Central memory CD4-positive, alpha-beta T cell (primary cell): Measurements from ENCODE around the gene C3orf38.
A peak's percentile ranks its signal among the peaks of the same experiment; 100 is the strongest.
"Not testable (repeated sequence)": the region's sequence is repeated elsewhere in the genome, so short reads cannot be mapped to it uniquely, and the experiment has no call there.

Source experiments
- DNase-seq: peaks from one replicate; pipeline ENCODE4 v3.0.0; 2022
- total RNA-seq, 3 experiments: gene quantifications; one replicate each; lab custom pipeline; 2026; lab: John Stamatoyannopoulos, UW

C3orf38 gene
- 36.1 to 54.0 (median 52.5) reads per million in 3 experiments for total RNA-seq

GRCh38 chr3:88149509-88150362, at the start of gene C3orf38:
Gene C3orf38, plus strand, starts transcription at chr3:88149959. Its CDS starts 94 bp downstream, at chr3:88150053.
- peak; percentile 87 for DNase-seq

GRCh38 chr3:88101142-88101541, 48.6 kb upstream of the C3orf38 start:
- DNase-seq, result no peak

DNA sequence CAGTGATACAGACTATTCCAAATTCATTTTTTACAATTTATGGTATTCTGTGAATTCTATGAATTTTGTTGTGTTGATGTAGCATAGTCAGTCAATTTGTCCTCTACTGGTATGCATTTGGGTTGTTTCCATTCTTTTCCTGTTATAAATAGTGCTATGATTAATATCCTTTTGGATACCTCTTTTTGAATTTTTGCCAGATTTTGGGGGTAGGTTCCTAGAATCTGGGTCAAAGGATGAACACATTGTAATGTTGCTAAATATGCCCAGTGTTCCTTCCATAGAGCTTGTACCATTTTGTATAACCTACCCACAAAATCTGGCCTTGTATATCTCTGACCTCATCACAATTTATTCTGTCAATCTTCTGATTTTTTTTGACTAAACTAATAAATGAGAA, 44.4 kb upstream of the C3orf38 start:
- DNase-seq, result no peak

DNA sequence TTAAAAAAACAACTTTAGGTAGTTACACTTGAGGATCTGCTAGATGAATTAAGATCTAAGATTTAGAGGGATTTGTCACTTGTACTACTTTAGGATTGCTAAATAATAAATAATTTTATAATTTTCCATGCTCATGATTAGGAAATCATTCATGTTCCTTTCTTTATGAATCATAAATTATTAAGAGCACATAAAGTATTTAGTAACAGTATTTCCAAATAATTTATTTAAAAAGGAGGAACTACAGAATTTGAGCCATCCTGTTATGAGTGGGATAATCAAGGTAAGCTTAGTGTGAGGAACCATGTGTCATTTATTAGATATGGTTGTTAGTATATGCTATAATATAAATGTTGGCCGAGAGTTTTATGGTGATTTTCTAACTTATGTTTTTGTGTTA, 37.5 kb upstream of the C3orf38 start:
- DNase-seq, result no peak

DNA sequence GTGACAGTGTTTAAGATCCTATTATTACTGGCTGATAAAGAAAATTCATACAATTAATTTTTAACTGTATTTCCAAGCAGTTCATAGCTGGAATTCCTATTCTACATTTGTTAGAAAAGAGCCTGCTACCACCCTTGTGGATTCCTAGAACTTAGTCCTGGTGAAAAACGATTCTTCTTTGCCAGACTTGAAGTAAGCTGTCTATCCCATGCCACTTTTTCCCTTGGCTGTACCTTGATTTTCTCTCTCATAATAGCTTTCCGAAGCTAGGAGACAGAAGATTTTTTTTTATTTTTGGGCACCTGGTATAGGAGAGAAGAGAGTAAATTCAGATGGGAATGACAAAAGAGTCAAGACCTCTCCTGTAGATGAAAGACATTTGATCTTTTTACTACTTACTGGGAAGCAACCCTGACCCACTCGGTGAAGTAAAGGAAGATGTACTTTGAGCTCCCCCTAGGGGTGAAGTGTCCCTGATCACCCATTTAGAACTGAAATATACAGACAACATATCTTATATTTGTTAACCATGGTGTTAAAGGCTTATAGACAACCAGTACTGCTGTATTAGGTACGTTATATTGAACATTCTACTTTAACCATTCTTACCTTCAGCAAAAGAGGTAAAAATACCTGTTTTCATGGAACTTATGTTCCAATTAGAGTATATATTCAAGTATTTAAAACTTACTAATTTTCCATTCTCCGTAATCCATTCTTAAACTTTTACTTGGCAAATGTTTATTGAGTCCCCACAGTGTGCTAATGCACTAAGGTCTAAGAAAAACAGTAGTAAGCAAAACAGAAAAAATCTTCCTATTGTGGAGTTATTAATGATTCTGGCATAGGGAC, 36.2 kb upstream of the C3orf38 start:
- peak; percentile 58 for DNase-seq

DNA sequence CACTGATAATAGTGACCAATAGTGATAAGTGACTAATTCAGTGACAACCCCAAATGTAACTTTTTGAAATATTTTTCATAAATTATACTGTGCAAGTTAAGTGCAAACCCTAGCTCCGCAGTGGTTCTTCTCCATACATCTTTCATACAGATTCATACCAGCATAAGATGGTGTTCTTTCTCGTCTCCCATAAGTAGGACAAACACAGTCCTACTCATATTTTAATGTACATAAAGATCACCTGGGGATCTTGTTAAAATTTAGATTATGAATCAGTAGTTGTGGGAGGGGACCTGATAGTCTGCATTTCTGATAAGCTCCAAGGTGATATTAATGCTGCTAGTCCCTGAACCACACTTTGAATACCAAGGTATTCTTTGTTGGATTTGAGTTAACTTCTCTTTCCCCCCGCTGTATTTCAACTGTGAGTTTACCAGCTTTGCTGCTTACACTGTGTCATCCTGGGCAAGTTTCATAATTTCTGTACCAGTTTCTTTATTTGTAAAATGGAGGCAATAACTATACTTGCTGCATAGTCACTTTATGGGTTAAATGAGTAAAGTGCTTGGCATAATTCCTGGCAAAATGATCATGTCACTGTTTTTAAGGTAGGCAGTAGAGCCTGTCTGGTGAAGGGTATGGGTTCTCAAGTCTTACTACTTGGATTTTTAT, 34.7 kb upstream of the C3orf38 start:
- no peak for DNase-seq

DNA sequence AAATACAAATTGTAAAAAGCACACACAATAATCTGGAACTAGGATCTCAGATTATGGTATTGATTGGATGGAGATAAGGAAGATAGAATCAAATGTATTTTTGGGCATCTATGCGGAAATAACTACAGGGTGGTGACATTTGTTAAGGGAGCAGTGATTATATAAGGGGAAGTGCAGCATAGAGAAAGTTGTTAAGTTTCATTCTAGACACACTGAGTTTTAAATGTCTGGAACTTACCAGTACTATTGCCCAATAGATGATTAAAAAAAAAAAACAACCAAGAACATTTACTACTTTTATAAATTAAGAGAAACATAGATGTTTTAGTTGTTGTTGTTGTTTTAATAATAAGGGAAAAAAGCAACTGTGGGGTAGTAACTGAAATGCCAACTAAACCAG, 32.1 kb upstream of the C3orf38 start:
- no peak for DNase-seq

- not testable (repeated sequence) for DNase-seq
Measured at GRCh38 chr3:88118603-88119002, 31.2 kb upstream of the C3orf38 start.

DNA sequence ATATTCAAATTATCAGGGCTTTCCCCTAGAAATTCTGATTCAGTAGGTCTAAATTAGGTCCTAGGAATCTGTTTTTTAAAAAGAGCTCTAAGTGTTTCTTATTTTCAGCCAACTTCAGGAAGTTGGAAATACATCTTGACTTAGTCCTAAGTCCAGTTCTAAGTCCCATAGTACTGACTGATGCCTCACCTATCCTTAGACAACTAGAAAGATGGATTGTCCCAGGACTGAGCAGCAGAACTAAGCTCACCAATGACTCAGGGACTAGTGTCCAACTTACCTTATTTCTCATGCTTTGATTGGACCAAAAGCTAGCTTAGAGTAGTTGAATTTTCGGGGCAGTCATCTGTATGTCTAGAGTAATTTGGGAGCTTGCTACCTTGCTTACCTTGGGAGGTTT, 26.2 kb upstream of the C3orf38 start:
- no peak for DNase-seq

- no peak for DNase-seq
Measured at GRCh38 chr3:88131695-88132094, 18.1 kb upstream of the C3orf38 start.

GRCh38 chr3:88132894-88133293, 16.9 kb upstream of the C3orf38 start:
- DNase-seq, result no peak

DNA sequence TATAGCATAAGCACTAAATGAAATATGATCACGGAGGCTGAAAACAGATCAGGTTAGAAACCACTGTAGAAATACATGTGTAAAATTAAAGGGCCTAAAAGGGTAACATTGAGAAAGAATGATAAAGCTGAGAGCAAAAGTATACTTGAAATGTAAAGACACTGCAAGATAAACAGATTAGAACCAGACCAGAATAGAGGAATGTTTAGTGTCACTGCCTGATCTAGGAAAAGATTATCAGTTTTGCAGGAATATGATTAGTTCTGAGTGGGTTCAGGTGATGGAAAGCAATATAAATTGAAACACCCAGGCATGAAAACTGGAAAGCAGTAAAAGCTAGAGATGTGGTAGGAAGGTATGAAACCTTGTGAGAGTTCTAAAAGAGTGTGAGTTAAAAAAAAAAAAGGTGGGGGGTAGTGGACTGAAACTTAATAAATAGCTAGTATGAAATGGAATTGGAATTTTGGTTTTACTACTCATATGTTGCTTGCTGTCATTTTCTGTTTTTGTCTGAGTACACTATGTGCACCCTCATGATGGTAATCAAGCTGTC, 16.0 kb upstream of the C3orf38 start:
- no peak for DNase-seq

DNA sequence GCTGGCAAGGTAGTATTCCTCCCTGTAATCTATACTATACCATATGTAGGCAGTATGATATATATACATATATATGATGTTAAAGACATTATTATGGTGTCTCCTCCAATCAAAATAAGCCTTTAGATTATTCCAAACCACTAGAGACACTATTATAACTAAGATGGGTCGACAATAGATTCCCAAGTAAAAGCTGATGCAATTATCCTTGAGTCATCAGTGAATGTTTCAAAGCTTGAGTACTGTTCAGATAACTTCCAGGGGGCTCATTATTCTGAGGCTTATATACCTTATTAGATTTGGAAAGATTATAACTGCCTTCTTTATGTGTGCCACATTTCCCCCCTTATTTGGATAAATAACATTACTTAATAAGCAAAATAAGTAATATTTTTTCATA, 11.9 kb upstream of the C3orf38 start:
- no peak for DNase-seq

DNA sequence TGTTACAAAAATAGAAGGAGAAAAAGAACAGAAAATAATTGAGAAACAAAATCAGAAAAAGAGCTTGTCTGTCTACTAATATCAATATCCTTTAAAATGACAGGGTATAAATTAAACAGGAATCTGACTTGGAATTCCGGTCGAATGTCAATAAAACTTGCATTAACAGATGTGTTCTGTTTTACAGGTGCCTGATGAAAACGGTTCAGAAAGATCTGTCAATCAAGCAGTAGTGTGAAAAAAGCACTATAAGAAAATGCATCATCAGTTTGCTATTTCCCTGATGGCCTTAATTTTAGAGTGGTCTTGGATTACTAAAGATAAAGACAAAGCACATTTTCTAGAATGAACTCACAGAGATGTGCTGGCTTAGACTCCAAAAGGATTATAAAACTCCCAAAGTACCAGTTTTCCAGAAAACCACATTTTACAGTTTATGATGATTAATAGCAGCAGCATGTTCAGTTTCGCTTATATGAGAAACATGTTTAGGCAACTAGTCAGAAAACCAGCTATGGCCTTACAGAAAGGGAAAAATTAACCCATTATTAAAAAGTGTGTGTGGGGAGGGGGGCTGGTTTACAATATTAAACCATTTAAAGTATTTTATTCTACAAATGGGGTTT, 8.2 kb upstream of the C3orf38 start:
- DNase-seq, result no peak

DNA sequence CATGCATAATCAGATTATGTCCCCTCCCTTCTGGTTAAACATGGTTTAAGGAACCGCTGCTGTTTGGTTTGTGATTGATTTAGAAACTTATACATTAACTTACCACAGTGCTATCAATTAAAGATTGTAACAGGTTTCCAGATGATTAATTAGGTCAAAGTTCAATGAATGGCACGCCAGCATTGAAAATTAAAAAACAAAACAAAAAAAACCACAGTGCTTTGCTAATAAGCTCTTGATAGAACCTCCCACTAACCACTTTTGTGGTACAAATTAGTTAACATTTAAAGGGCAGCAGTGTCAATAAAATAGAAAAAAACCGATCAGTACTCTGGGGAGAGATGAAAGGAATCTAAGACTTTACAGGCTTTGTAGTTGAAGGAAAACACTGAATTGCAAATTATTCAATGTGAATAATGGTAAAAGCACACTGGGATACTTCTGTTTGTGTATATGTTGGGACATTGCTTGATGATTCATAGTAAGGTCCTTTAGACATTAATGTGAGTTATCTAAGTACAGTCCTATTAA, 7.6 kb upstream of the C3orf38 start:
- DNase-seq, result no peak

- DNase-seq, result no peak
Measured at GRCh38 chr3:88147261-88147660, 2.5 kb upstream of the C3orf38 start.

- DNase-seq, result no peak
Measured at GRCh38 chr3:88148651-88149050, 1.1 kb upstream of the C3orf38 start.

GRCh38 chr3:88149101-88149508, 654 bp upstream of the C3orf38 start:
- no peak for DNase-seq

GRCh38 chr3:88150371-88150770, 612 bp downstream of the C3orf38 start:
- peak; percentile 29 for DNase-seq

DNA sequence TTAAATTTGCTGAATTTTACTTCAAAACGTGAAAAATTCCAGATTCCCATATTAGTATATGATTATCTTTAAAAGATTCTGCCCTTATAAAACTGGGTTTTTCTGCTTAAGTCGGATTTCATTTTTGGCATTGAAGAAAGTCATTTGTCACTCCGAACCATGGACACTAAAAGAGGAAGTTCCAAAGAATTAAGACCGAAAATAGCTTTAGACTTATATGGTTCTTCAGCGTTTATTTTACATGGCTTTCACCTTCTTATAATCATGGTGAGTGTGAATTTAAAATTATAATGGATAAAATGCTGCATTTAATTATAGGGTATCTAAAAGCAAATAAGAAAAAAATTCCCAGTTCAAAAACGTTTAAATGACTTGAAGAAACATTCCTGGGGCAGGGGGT, 1.0 kb downstream of the C3orf38 start:
- no peak for DNase-seq

GRCh38 chr3:88151358-88151757, 1.6 kb downstream of the C3orf38 start:
- DNase-seq, result peak; percentile 1

GRCh38 chr3:88152841-88153240, 3.1 kb downstream of the C3orf38 start:
- no peak for DNase-seq
